Thymus (tissue), 11 donors: ENCODE data around the gene CPPED1. TPM values are rescaled to one million over a fixed set of nuclear protein-coding genes. Genes with fewer than 3 reads are reported as not detected.
"Not testable (repeated sequence)": the region's sequence is repeated elsewhere in the genome, so short reads cannot be mapped to it uniquely, and the experiment has no call there.

Experiments used
- DNase-seq, 9 donors: peaks; one replicate each; pipeline ENCODE4 v3.0.0-alpha.2; 2013; ENCODE audit warnings: low spot score in 9 of 9, low read depth in 6 of 9, missing footprints in 1 of 9
- H3K27ac ChIP-seq, 2 donors: one replicate each; pipeline ENCODE4 v1.5.1; 2013; ENCODE audit warnings: control low read depth in 1 of 2, low read depth in 1 of 2, low read length in 1 of 2, mild to moderate bottlenecking in 1 of 2, moderate library complexity in 1 of 2
- H3K27me3 ChIP-seq, 2 donors: one replicate each; pipeline ENCODE4 v1.5.1; 2013; ENCODE audit warnings: low read length in 1 of 2; ENCODE audit not compliant: control insufficient read depth in 2 of 2, insufficient read depth in 1 of 2
- H3K36me3 ChIP-seq, 2 donors: one replicate each; pipeline ENCODE4 v1.5.1; 2013; ENCODE audit warnings: low read length in 1 of 2, mild to moderate bottlenecking in 1 of 2, moderate library complexity in 1 of 2; ENCODE audit not compliant: control insufficient read depth in 2 of 2, insufficient read depth in 2 of 2
- H3K4me1 ChIP-seq, 2 donors: one replicate each; pipeline ENCODE4 v1.5.1; 2013; ENCODE audit warnings: low read length in 2 of 2; ENCODE audit not compliant: control insufficient read depth in 2 of 2, insufficient read depth in 2 of 2
- H3K4me3 ChIP-seq, 2 donors: one replicate each; pipeline ENCODE4 v1.5.1; 2013; ENCODE audit warnings: low read length in 2 of 2, control low read depth in 1 of 2, mild to moderate bottlenecking in 1 of 2
- H3K9me3 ChIP-seq, 2 donors: one replicate each; pipeline ENCODE4 v1.5.1; 2013; ENCODE audit warnings: low read length in 1 of 2, mild to moderate bottlenecking in 1 of 2; ENCODE audit not compliant: control insufficient read depth in 2 of 2, insufficient read depth in 1 of 2
- WGBS: extraction: QIAGEN DNeasy Blood & Tissue Kit; methylation state at CpG from one replicate; pipeline ENCODE4 v1.1.7; 2013; 5-methylcytosine and 5-hydroxymethylcytosine counted together
- polyA plus RNA-seq: library from polyadenylated mRNA; stranded (reverse); fragments of 200-250 nt; gene quantifications from one replicate; pipeline ENCODE4 v1.2.3, GENCODE V29; 2013
- total RNA-seq: library from RNA; stranded (reverse); fragments of 120-200 nt; gene quantifications from one replicate; pipeline ENCODE4 v1.2.4, GENCODE V29; 2013
- donor health status: healthy.

The CPPED1 gene
- total and polyA plus RNA-seq, 2 donors, result 4.0 to 10.1 TPM

DNA sequence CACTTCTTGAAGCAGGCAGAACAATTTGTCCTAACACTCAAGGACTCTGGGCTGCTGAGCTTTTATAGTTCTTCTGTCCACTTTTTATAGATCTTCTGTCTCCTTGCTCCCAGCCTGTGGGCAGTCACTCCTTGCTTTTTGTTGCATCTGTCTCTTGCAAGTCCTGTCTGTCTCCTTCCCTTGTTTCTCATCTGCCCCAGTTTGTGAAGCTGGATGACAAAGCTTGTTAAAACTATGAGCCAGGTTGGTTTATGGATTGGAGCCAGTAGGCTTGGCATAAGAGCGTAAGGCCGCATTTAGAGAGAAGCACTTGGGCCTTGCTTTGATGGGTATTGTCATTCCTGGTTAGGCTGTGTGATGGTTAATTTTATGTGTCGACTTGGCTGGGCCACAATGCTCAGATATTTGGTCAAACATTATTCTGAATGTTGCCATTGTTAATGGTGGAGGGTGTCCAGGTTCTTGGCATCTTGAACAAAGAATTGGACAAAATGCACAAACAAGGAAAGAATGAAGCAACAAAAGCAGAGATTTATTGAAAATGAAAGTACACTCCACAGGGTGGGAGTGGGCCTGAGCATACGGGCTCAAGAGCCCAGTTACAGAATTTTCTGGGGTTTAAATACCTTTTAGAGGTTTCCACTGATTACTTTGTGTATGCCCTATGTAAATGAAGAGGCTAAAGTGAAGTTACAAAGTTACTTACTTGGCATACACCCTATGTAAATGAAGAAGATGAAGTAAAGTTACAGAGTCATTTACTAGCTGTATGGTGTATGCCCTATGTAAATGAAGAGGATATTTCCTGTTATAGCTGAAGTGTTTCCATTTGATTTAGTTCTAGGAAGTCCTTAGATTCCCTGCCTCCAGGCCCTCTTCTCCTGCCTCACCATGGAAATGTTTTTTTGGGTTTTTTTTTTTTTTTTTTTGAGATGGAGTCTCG, 8.0 kb upstream of the CPPED1 start:
- Histone ChIP-seq H3K36me3 (no peaks in the 10 kb centered on the region), H3K4me1 (no peaks in the 10 kb centered on the region), H3K27ac (no peak overlapping the region), H3K9me3 (no peaks in the 10 kb centered on the region), H3K4me3 (no peak overlapping the region), H3K27me3 (no peaks in the 10 kb centered on the region)
- DNase-seq, result no peak
- 95% methylated on average over 5 of the region's 5 CpGs for WGBS

DNA sequence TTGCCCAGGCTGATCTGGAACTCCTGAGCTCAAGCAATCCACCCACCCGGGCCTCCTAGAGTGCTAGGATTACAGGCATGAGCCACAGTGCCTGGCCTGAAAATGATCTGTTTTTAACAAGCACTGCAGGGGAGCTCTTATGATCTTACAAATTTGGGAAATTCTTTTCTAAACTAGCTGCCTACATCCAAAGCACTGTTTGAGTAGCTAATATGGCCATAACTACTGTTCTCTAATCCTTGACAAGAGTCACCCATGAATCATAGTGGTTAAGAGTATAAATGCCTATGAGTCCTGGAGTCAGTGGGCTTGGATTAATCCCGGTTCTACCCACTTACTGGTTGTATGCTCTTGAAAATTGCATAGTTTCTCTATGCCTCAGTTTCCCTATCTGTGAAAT, 1.4 kb upstream of the CPPED1 start:
- WGBS, result 73% methylated on average over 2 of the region's 2 CpGs
- Histone ChIP-seq H3K27me3 (no peaks in the 10 kb centered on the region), H3K4me3 (no peak overlapping the region), H3K9me3 (no peaks in the 10 kb centered on the region), H3K36me3 (no peaks in the 10 kb centered on the region), H3K4me1 (peaks cover 6 to 7% of the 10 kb centered on the region in 2 donors), H3K27ac (no peak overlapping the region)
- no peak for DNase-seq

GRCh38 chr16:12804395-12804794, 708 bp upstream of the CPPED1 start:
- 91% methylated on average over 9 of the region's 9 CpGs for WGBS
- DNase-seq, result no peak

GRCh38 chr16:12802661-12803060, 1.0 kb downstream of the CPPED1 start:
- H3K4me1 ChIP-seq, result peaks cover 6 to 7% of the 10 kb centered on the region in 2 donors
- no peaks in the 10 kb centered on the region for H3K9me3 ChIP-seq
- WGBS, result 91% methylated on average over 6 of the region's 6 CpGs
- H3K4me3 ChIP-seq, result peak overlapping the region; percentile 71 to 86
- H3K36me3 ChIP-seq, result no peaks in the 10 kb centered on the region
- no peak overlapping the region for H3K27ac ChIP-seq
- no peaks in the 10 kb centered on the region for H3K27me3 ChIP-seq
- DNase-seq, result no peak

More at GRCh38 chr16:12804395-12804794, 708 bp upstream of the CPPED1 start:
- no peaks in the 10 kb centered on the region for H3K9me3 ChIP-seq
- H3K27me3 ChIP-seq, result no peaks in the 10 kb centered on the region
- H3K4me1 ChIP-seq, result peaks cover 6 to 7% of the 10 kb centered on the region in 2 donors
- no peak overlapping the region for H3K4me3 ChIP-seq
- H3K36me3 ChIP-seq, result no peaks in the 10 kb centered on the region
- no peak overlapping the region for H3K27ac ChIP-seq

DNA sequence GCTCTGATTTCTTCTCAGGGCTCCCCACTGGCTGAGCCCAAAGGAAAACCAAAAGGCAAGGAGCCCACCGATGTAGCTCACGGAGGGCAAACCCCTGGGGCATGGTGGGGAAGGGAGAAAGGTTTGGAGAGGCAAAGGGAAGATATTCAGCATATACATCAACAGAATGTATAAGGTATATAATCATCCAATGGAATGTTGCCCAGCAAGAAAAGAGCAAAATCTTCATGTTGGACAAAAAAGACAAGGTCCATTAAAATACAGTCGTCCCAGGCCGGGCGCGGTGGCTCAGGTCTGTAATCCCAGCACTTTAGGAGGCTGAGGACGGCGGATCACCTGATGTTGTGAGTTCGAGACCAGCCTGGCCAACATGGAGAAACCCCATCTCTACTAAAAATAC, 1.6 kb downstream of the CPPED1 start:
- peak overlapping the region in 1 of 2 donors; percentile 24 for H3K27ac ChIP-seq
- no peaks in the 10 kb centered on the region for H3K9me3 ChIP-seq
- no peak for DNase-seq
- no peaks in the 10 kb centered on the region for H3K27me3 ChIP-seq
- 90% methylated on average over 9 of the region's 9 CpGs for WGBS
- peaks cover 6 to 7% of the 10 kb centered on the region in 2 donors for H3K4me1 ChIP-seq
- H3K36me3 ChIP-seq, result no peaks in the 10 kb centered on the region
- H3K4me3 ChIP-seq, result no peak overlapping the region

DNA sequence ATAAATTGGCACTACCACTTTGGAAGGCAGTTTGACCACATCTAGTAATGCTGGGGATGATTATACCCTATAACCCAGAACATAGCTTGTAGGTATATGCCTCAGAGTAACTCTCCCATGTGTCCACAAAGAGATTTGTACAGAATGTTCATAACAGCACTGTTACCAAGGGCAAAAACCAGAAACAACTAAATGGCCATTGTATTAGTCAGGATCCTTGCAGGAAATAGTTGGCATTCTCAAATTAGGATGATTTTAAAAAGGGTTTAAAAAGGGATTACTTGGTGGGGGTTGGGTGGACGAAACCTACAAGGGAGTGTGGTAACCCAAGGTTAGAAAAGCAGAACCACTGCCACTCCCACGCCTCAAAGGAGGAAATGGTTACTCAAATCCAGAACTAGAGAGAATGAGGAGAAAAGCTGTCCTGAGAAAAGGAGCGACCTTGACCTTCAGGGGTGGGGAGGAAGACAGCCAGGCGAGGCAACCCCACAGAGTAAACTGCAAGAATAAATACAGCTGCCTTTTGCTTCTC, 2.1 kb downstream of the CPPED1 start:
- peak overlapping the region in 1 of 2 donors; percentile 24 for H3K27ac ChIP-seq
- DNase-seq, result no peak
- WGBS, result 63% methylated on average over 4 of the region's 4 CpGs
- no peaks in the 10 kb centered on the region for H3K9me3 ChIP-seq
- peaks cover 6 to 7% of the 10 kb centered on the region in 2 donors for H3K4me1 ChIP-seq
- no peak overlapping the region for H3K4me3 ChIP-seq
- no peaks in the 10 kb centered on the region for H3K36me3 ChIP-seq
- H3K27me3 ChIP-seq, result no peaks in the 10 kb centered on the region

DNA sequence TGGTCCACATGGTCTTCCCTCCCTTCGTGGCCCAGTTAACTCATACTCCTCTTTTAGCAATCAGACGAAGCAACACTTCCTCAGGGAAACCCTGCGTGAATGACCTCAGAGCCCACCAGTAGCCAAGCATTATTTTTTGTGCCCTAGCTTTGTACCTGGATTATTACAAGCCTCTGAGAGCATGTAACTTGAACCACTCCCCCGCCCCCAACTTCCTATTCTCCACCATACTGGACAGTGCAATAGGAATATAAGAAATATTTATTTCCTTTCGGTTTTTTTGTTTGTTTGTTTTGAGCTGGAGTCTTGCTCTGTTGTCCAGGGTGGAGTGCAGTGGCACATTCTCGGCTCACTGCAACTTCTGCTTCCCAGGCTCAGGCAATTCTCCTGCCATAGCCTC, 2.9 kb downstream of the CPPED1 start:
- peaks cover 6 to 7% of the 10 kb centered on the region in 2 donors for H3K4me1 ChIP-seq
- H3K36me3 ChIP-seq, result no peaks in the 10 kb centered on the region
- H3K27me3 ChIP-seq, result no peaks in the 10 kb centered on the region
- no peaks in the 10 kb centered on the region for H3K9me3 ChIP-seq
- 93% methylated on average over 6 of the region's 6 CpGs for WGBS
- no peak overlapping the region for H3K4me3 ChIP-seq
- DNase-seq, result no peak
- H3K27ac ChIP-seq, result no peak overlapping the region

- not testable (repeated sequence) for H3K27ac ChIP-seq, H3K9me3 ChIP-seq, H3K36me3 ChIP-seq, H3K27me3 ChIP-seq, DNase-seq, H3K4me3 ChIP-seq
- WGBS, result 91% methylated on average over 8 of the region's 8 CpGs
- peaks cover 6 to 10% of the 10 kb centered on the region in 2 donors for H3K4me1 ChIP-seq
These were observed 3.7 kb downstream of the CPPED1 start for GRCh38 chr16:12799996-12800395.

DNA sequence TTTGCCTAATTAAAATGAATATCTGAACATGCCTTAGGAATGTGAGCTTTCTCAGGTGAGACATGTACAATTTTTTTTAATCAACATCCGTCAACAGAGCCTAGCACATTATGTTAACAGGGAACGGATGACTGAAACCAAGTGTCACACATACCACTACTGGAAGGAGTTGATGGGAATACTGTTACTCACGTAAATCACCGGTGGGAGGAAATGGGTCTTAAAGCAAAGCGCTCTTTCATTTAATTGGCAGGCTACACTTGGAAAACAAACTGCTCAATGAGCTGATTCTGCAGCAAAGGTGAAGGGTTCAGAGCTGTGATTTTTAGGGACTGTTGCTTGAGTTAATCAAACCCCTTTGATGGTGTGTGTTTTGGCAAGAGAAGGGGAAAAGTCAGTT, 4.8 kb downstream of the CPPED1 start:
- DNase-seq, result no peak
- peaks cover 6 to 10% of the 10 kb centered on the region in 2 donors for H3K4me1 ChIP-seq
- H3K27me3 ChIP-seq, result no peaks in the 10 kb centered on the region
- peaks cover 0 to 3% of the 10 kb centered on the region in 2 donors for H3K9me3 ChIP-seq
- H3K27ac ChIP-seq, result no peak overlapping the region
- no peak overlapping the region for H3K4me3 ChIP-seq
- no peaks in the 10 kb centered on the region for H3K36me3 ChIP-seq
- 94% methylated on average over 5 of the region's 5 CpGs for WGBS
